H1 (cell line): Measurements from ENCODE around the gene ARHGEF7.

ENCODE experiments used
- CTCF ChIP-seq, 3 experiments: IDR thresholded peaks; 1 replicate in 2 of 3; 2 replicates in 1 of 3; pipeline versions ENCODE4 v1.5.1 to v1.6.1; 2011; ENCODE audit warnings: low read length in 3 of 3, mild to moderate bottlenecking in 3 of 3, inconsistent platforms in 2 of 3, low read depth in 1 of 3, moderate library complexity in 1 of 3; ENCODE audit not compliant: insufficient read depth in 1 of 3; ENCODE audit errors: control extremely low read depth in 1 of 3
- FOSL1 ChIP-seq: IDR thresholded peaks from 2 replicates; pipeline ENCODE4 v1.6.1; 2011; ENCODE audit warnings: mild to moderate bottlenecking, low read depth, low read length, moderate library complexity; ENCODE audit not compliant: insufficient read depth
- SAP30 ChIP-seq: fragments of 300-600 bp; sonication (generic); IDR thresholded peaks from 2 replicates; pipeline ENCODE4 v1.7.1; 2012; ENCODE audit warnings: low read length, moderate library complexity, mild to moderate bottlenecking, inconsistent platforms; ENCODE audit not compliant: insufficient read depth, insufficient replicate concordance
- SP2 ChIP-seq: IDR thresholded peaks from 2 replicates; pipeline ENCODE4 v1.6.1; 2012; ENCODE audit warnings: mild to moderate bottlenecking, low read length, inconsistent platforms

- TF ChIP-seq SAP30, result no peak
- TF ChIP-seq SP2, result no peak
- no peak for TF ChIP-seq FOSL1
- no peak for TF ChIP-seq CTCF (IDR thresholded peaks at IDR 0.05; ENCODE audit: control extremely low read depth in 1 of 3, insufficient read depth in 1 of 3, low read depth in 1 of 3, low read length in 3 of 3)
Measured at GRCh38 chr13:111256946-111257345, 141.8 kb downstream of the ARHGEF7 start.
